ENCODE data around the gene WIPF1.

Gene WIPF1

DNA sequence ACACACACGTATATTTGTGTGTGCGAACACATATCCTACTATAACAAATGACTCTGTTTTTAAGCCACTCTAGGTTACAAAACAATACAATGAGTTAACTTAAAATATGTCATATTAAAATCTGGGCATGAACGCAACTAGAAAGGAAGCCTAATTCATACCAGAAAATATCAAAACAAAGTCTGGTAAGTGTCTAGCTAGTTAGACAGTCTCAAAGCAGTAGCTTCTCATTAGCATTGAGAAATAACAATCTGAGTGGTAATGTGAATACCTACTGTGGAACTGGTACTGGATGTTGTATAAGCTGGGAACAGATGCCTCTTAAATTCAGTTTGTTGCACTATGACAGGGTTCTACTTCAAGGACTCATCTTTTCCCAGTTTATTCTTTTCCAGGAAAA, 32.5 kb upstream of the WIPF1 start:
- no peak overlapping the region for H3K4me3 ChIP-seq (ENCODE audit: low read depth, low read length)
- TF ChIP-seq, protein P1, sequence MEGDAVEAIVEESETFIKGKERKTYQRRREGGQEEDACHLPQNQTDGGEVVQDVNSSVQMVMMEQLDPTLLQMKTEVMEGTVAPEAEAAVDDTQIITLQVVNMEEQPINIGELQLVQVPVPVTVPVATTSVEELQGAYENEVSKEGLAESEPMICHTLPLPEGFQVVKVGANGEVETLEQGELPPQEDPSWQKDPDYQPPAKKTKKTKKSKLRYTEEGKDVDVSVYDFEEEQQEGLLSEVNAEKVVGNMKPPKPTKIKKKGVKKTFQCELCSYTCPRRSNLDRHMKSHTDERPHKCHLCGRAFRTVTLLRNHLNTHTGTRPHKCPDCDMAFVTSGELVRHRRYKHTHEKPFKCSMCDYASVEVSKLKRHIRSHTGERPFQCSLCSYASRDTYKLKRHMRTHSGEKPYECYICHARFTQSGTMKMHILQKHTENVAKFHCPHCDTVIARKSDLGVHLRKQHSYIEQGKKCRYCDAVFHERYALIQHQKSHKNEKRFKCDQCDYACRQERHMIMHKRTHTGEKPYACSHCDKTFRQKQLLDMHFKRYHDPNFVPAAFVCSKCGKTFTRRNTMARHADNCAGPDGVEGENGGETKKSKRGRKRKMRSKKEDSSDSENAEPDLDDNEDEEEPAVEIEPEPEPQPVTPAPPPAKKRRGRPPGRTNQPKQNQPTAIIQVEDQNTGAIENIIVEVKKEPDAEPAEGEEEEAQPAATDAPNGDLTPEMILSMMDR (IDR thresholded peaks at IDR 0.05; ENCODE audit: borderline replicate concordance, insufficient read depth, low read depth, low read length) = no peak

DNA sequence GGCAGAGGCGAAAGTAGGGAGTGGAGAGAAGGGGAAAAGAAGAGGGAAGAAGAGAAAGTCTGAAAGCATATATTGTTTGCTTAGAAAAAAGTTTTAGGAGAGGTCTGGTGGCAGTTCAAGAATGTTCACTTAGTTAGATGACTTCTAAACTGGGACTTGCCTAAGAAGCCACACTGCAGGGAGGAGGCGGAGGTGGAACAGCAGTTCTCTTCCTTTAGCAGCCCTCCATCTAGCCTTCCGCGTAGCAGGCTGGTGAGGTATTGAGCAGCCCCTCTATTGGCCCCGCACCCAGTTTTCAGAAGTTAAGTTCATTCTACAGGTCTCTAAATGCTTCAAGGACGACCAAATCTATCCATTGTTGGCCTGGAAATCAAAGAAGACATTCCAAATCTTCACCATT, 31.9 kb upstream of the WIPF1 start:
- TF ChIP-seq, protein P1 (IDR thresholded peaks at IDR 0.05; ENCODE audit: borderline replicate concordance, insufficient read depth, low read depth, low read length) = no peak
- no peak overlapping the region for H3K4me3 ChIP-seq (ENCODE audit: low read depth, low read length)

DNA sequence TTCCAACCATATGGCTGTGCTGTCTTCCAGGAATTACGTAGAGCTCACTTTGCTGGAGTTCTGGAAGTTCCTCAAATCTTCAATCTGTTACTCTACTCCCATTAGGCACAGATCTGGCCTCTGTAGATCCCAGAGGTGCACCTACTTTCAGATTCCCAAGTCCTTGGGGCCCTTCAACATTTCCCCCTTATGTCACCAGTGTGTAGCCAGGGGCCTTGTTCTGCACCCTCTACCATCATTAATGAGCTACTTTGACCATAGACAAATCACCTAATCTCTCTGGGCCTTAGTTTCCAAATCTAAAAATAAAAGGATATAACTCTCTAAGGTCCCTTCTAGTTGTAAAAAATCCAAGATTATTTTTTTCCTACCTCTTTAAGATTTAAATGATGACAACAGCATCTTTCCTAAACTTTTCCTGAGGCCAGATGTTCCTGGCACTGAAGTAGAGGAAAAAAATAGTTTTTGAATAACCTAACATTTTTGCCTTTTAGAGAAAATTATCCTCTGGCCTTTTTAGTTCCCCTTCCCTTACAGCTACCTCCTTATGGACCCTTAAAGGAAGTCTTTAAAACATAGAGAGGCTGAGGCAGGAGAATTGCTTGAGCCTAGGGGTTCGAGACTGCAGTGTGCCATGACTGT, 31.0 kb upstream of the WIPF1 start:
- H3K4me3 ChIP-seq (ENCODE audit: low read depth, low read length) = no peak overlapping the region
- TF ChIP-seq, protein P1 (IDR thresholded peaks at IDR 0.05; ENCODE audit: borderline replicate concordance, insufficient read depth, low read depth, low read length) = no peak

DNA sequence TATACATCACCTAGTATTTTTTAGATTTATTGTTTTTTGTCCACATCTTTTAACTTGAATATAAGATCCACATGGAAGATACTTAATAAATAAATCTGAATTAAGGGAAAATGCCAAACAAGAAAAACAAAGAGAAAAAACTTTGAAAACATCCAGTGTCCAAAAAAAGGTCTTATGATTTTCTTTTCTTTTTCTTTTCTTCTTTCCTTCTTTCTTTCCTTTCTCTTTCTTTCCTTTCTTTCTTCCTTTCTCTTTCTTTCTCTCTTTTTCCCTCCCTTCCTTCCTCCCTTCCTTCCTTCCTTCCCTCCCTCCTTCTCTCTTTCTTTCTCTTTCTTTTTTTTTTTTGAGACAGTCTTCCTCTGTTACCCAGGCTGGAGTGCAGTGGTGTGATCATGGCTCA, 29.6 kb upstream of the WIPF1 start:
- H3K4me3 ChIP-seq (ENCODE audit: low read depth, low read length) = no peak overlapping the region

DNA sequence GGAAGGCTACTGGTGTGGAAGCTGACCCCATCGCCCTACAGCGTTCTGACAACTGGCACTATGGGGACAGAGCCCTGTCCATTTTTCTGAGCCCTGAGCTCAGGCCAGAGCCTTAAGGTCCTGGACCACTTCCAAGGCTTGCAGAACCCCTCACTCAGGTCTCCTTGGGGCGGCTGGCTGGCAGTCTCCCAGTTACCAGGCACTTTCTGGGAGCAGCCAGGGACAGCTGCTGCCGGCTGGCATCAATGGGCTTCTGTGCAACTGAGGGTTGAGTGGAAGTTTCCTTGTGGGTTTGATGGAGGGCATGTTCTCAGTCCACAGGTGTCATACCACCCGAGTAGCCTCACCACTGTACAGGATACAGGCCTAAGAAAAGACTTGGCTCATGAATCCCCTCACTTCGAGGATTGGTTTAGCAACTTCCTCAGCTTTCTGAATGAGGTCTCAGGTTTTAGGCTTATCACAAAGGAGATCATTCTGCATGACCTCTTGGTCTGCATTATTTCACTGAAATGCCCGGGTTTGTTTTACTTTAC, 27.4 kb upstream of the WIPF1 start:
- H3K4me3 ChIP-seq (ENCODE audit: low read depth, low read length) = no peak overlapping the region
- TF ChIP-seq, protein P1 (IDR thresholded peaks at IDR 0.05; ENCODE audit: borderline replicate concordance, insufficient read depth, low read depth, low read length) = no peak

More for the DNA sequence above, 29.6 kb upstream of the WIPF1 start:
- TF ChIP-seq, protein P1 (IDR thresholded peaks at IDR 0.05; ENCODE audit: borderline replicate concordance, insufficient read depth, low read depth, low read length) = no peak

DNA sequence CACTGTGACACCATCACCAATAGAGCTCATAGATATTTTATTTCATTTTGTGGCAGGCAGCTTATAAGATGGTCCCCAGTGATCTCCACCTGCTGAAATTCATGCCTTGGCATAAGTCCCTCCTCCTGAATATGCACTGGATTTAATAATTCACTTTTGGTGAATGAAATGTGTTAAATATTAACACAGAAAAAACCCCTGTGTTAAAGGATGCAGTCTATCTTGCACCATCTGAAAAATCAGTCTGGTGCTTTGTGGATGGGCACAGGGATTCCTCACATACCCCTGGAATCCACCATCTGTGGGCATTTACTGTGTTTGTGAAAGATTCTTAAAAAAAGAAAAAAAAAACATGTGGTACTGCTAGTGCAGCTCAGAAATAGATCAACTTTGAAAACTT, 26.1 kb upstream of the WIPF1 start:
- TF ChIP-seq, protein P1 (IDR thresholded peaks at IDR 0.05; ENCODE audit: borderline replicate concordance, insufficient read depth, low read depth, low read length) = no peak

DNA sequence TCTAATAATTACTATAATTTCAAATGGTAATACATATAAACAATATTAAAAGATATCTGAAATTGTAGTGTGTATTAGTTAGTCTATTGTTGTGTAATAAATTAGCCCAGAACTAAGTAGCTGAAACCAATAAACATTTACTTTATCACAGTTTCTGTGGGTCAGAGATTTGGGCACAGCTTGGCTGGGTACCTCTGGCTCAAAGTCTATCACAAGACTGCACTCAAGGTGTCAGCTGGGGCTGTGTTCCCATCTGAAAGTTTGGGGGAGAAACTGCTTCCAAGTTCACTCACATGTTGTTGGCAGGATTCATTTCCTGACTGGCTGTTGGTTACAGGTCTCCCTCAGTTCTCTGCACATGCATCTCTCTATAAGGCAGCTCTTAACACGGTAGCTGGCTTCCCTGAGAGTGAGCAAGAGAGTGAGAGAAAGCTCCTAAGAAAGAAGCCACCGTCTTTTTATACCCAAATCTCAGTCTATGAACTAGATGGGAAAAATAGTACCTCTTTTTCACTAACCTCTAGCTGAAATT, 25.6 kb upstream of the WIPF1 start:
- TF ChIP-seq, protein P1 (IDR thresholded peaks at IDR 0.05; ENCODE audit: borderline replicate concordance, insufficient read depth, low read depth, low read length) = no peak
- H3K4me3 ChIP-seq (ENCODE audit: low read depth, low read length) = no peak overlapping the region

More for the DNA sequence above, 26.1 kb upstream of the WIPF1 start:
- H3K4me3 ChIP-seq (ENCODE audit: low read depth, low read length) = no peak overlapping the region
